OCI-LY3 (cell line): ENCODE measurements around the gene ARNT2.

Experiments
- CTCF ChIP-seq: fragments of 200-600, 300-600 bp; sonication (generic); IDR thresholded peaks from 2 replicates; pipeline ENCODE4 v1.5.1; 2014; ENCODE audit warnings: antibody characterized with exemption, low read length, low read depth
- EZH2phosphoT487 ChIP-seq: fragments of 200-600 bp; shearing (Covaris generic); IDR thresholded peaks from 2 replicates; pipeline ENCODE4 v1.6.1; 2018; ENCODE audit warnings: antibody characterized with exemption, mixed run types, low read depth

DNA sequence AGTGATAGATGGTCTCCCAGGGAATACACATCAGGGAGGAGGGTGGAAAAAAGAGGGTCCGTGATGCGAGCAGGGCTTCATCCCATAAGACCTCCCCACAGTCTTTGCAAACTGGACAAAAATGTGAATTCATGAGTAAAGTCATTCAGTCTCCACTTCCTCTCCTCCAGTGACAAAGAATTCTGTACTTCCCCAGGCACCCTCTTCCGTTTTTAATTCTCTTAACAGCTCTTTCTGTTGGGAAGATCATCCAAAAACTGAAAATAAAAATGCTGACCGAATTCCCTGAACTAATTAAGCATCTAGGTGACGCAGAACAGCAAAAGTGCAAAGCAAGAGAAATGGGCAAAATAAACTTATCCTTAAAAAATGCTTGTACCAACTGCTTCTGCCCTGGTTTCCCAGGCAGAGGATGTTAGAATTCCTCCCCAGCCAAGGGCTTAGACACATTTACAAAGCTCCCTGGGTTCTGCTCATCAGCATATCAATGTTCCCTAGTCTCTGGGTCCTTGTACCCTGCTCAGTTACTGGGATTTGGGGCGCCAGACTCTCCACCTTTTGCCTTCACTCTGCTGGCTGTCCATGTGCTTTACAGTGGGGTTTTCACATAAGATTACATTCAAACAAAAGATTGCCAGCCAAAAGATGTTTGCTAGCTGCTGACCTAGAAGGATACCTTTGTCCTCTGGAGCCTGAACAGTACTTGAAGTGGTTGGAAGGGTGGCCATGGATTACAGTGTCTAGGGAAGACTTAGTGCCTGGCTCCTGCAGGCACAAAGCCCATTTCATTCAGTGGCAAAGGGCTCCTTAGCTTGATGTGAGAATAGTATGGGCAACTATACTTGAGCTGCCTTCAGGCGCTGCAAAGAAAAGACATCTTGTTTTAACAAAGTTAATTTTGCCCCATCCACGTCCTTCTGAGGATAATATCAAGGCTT is 69.4 kb downstream of the ARNT2 start:
- TF ChIP-seq CTCF (no peak), EZH2phosphoT487 (no peak)
